Ishikawa (cell line): ENCODE measurements around the gene DPM1.

ENCODE experiments used
- CEBPB ChIP-seq: IDR thresholded peaks from 2 replicates; pipeline ENCODE4 v1.6.1; 2012
- CREB1 ChIP-seq: IDR thresholded peaks from 2 replicates; pipeline ENCODE4 v1.6.1; 2012; ENCODE audit warnings: low read depth
- EGR1 ChIP-seq: IDR thresholded peaks from 2 replicates; pipeline ENCODE4 v1.6.1; 2012
- EP300 ChIP-seq: IDR thresholded peaks from 2 replicates; pipeline ENCODE4 v1.6.1; 2012; ENCODE audit warnings: borderline replicate concordance
- FOXM1 ChIP-seq: IDR thresholded peaks from 2 replicates; pipeline ENCODE4 v1.6.1; 2012; ENCODE audit warnings: low read depth, borderline replicate concordance
- NFIC ChIP-seq: IDR thresholded peaks from 2 replicates; pipeline ENCODE4 v1.6.1; 2012
- RAD21 ChIP-seq: IDR thresholded peaks from 2 replicates; pipeline ENCODE4 v1.6.1; 2012; ENCODE audit warnings: low read depth
- REST ChIP-seq: IDR thresholded peaks from 2 replicates; pipeline ENCODE4 v1.6.1; 2012; ENCODE audit warnings: low read depth, mild to moderate bottlenecking
- TAF1 ChIP-seq: IDR thresholded peaks from 2 replicates; pipeline ENCODE4 v1.6.1; 2012; ENCODE audit warnings: low read depth, mild to moderate bottlenecking
- TCF12 ChIP-seq: IDR thresholded peaks from 2 replicates; pipeline ENCODE4 v1.6.1; 2012; ENCODE audit warnings: low read depth
- TEAD4 ChIP-seq: IDR thresholded peaks from 2 replicates; pipeline ENCODE4 v1.6.1; 2012
- YY1 ChIP-seq: IDR thresholded peaks from 2 replicates; pipeline ENCODE4 v1.6.1; 2012; ENCODE audit warnings: low read depth
- ZBTB7A ChIP-seq: IDR thresholded peaks from 2 replicates; pipeline ENCODE4 v1.6.1; 2012; ENCODE audit warnings: low read depth
- TF ChIP-seq, protein P1 (sequence below): IDR thresholded peaks from 2 replicates; pipeline ENCODE4 v1.6.1; 2012
- TF ChIP-seq, protein P2 (sequence below): IDR thresholded peaks from 2 replicates; pipeline ENCODE4 v1.6.1; 2012

Gene DPM1

GRCh38 chr20:50887576-50887975, 70.8 kb downstream of the DPM1 start:
- TF ChIP-seq ZBTB7A (no peak), NFIC (no peak), CEBPB (no peak), TAF1 (no peak), RAD21 (no peak)

DNA sequence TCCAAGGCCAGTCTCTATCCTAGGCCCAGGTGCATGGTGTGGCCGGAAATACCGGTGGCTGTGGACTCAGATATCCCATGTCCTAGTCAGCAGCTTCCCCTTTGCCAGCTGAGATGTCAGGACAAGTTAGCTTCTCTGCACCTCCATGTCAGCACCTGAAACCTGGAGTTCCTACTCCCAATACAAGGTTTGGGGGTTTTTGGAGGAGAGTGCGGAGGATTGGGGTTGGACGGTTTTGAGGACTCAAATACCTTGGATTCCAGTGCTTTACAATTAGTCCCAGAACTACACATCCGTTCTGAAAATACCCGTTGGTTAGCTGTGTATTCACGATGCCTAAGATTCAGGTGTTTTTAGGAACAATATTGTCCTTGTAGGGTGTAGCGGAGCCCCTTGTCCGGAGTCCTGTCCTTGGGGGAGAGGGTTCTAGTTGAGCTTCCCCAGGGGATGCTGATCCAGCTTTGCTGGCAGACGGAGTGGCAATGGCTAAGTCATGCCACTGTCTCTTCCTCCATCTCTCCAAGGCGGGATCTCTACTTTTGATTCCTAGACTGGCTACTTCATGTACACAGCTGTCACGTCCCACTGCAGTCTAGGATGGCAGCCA, 72.0 kb downstream of the DPM1 start:
- TF ChIP-seq EP300 (no peak), TAF1 (no peak), EGR1 (no peak), TEAD4 (no peak), NFIC (no peak), FOXM1 (no peak), REST (no peak), TCF12 (no peak), ZBTB7A (no peak), CREB1 (no peak)

- no peak for TF ChIP-seq CREB1
- no peak for TF ChIP-seq ZBTB7A
- no peak for TF ChIP-seq RAD21
- TF ChIP-seq FOXM1 = no peak
- no peak for TF ChIP-seq EP300
- TF ChIP-seq EGR1 = no peak
- TF ChIP-seq, protein P1, sequence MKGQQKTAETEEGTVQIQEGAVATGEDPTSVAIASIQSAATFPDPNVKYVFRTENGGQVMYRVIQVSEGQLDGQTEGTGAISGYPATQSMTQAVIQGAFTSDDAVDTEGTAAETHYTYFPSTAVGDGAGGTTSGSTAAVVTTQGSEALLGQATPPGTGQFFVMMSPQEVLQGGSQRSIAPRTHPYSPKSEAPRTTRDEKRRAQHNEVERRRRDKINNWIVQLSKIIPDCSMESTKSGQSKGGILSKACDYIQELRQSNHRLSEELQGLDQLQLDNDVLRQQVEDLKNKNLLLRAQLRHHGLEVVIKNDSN = no peak
Observed at GRCh38 chr20:50885781-50886180, 72.6 kb downstream of the DPM1 start.

DNA sequence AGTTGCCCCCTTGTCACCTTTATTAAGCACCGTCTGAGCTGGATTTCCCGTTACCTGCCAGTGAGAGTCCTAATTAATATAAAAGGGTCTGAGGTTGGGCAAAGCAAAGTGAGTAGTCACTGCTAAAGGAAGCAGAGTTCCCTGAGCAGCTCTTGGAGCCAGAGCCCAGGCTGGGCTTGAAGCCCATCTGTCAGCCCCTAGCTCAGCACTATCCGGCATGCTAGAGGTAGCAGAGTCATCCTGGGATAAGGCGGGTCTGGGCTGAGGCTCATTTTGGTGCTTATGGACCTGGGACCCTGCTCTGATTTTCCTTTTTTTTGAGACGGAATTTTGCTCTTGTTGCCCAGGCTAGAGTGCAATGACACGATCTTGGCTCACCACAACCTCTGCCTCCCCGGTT, 73.3 kb downstream of the DPM1 start:
- TF ChIP-seq EP300 = no peak
- TF ChIP-seq TEAD4 = no peak
- no peak for TF ChIP-seq RAD21
- TF ChIP-seq, protein P1 = no peak
- TF ChIP-seq, protein P2, sequence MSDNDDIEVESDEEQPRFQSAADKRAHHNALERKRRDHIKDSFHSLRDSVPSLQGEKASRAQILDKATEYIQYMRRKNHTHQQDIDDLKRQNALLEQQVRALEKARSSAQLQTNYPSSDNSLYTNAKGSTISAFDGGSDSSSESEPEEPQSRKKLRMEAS = no peak
- TF ChIP-seq ZBTB7A = no peak
- no peak for TF ChIP-seq YY1
- TF ChIP-seq CREB1 = no peak
- TF ChIP-seq TCF12 = no peak
- TF ChIP-seq EGR1 = no peak
- TF ChIP-seq NFIC = no peak
- TF ChIP-seq TAF1 = no peak
- TF ChIP-seq CEBPB = no peak
- TF ChIP-seq FOXM1 = no peak
- TF ChIP-seq REST = no peak
